Stimulated activated CD4-positive, alpha-beta T cell treated with anti-CD3 and anti-CD28 coated beads, Interleukin-1b, Interleukin-23, amount 100 ng/mL, for 24 hours (primary cell): Measurements from ENCODE around the gene NHEJ1.

ENCODE experiments used
- DNase-seq, 4 experiments: peaks; one replicate each; pipeline ENCODE4 v3.0.0-alpha.2; 2020; ENCODE audit warnings: low read depth in 4 of 4, low spot score in 1 of 4

The NHEJ1 gene

GRCh38 chr2:219090436-219091299 lies 69.9 kb downstream of the NHEJ1 start:
- DNase-seq: no peak

DNA sequence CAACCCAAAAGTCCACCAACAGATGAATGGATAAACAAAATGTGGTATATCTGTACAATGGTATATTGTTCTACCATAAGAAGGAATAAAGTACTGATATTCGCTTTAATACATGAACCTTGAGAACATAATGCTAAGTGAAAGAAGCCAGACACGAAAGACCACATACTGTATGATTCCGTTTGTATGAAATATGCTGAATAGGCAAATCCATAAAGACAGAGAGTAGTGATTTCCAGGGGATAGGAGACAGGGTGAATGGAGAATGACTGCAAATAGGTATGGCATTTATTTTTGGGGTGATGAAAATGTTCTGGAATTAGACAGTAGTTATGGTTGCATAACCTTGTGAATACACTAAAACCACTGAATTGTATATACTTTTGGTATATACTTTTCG lies 71.3 kb downstream of the NHEJ1 start:
- DNase-seq: no peak

GRCh38 chr2:219087848-219088247 lies 72.8 kb downstream of the NHEJ1 start:
- no peak for DNase-seq

DNA sequence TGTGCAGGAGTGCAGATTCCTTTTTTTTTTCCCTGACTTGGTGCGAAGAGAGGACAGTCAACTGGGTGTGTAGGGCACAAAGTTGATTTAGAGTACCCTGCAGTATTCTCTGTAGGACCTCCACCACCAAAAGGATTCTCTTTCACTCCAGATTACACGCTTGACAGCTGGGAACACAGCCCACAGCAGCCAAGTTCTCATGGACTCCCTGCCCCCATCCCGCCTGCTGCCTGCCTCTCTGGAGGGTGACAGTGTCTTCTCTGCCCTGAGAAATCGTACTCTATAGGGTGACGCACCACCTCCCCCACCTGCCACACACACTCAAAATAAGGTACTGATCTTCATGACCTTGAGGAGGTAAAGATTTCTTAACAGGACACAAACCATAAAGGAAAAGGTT lies 73.3 kb downstream of the NHEJ1 start:
- no peak for DNase-seq

- DNase-seq: no peak
Measured at GRCh38 chr2:219086196-219086595, 74.4 kb downstream of the NHEJ1 start.

DNA sequence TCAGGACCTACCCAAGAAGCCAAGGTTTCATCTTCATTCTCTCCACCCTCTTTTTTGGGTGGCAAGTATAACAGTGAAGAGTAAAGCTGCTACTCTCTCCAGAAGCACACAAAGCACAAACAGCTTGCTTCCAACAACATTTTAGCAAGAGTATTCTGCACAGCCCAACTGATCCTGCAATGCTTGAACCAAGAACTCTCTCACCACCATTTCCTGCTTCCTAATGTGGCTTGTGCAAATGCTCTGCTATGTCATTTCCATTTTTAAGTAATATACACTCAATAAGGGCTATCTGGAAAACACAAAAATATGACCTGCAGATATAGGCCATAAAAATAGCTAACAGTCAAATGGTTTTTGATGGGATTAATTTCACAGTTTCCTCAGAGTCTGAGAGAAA lies 75.8 kb downstream of the NHEJ1 start:
- DNase-seq: no peak

DNA sequence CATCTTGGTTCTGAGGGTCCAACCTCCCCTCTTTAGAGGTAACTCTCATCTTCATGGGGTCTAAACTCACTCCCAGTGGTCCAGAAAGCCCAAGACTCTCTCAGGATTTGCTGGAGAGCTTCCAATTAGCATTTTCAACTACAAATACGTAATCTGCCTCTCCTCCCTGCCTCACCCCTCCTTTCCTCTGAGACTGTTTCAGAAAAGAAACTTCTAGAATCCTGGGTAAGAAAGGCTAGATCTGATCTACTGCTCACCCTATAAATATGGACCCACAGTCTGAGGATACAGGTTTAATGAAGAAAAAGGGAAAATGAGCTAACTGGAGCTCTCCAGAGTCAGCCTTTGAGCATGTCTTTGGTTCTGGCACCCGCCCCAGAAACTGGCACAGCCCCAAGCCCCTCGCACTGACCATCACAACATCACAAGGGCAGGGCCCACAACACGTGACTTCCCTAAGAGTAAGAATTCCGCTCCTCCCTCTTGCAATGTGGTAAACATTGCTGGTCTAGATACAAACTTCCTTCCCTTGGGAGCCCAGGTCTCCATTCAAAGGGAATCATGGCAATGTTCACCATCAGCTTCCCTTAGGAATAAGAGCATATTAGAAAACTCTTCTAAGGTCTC lies 78.2 kb downstream of the NHEJ1 start:
- no peak for DNase-seq

DNA sequence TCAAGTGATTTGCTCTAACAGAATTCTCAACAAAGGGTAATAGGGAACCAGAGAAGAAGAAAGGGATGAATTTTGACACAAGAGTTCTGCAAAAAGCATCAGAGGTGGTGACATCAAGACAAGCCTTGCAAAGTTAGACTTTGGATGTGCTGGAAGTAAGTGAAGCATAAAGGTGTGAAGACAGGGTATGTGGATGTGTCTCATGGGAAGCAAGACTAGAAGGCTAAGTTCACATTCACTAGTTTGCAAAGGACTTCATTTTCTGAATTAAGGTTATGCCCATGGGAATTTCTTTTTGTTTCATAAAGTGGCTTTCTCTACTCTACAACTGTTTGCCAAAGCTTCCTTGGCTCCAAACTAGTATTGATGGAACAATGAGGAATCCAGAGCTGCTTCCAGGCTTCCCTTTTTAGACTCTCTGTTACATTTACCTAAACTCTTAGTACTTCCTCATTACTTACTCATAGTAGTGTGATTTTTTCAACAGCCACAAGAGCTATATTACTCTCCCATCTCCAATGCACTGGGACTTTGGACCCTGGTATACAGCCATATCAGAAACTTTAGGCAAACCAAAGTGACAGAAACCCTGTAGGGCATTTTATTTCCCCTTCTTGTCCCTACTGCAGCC lies 78.8 kb downstream of the NHEJ1 start:
- no peak for DNase-seq

GRCh38 chr2:219081096-219081495 lies 79.5 kb downstream of the NHEJ1 start:
- no peak for DNase-seq

DNA sequence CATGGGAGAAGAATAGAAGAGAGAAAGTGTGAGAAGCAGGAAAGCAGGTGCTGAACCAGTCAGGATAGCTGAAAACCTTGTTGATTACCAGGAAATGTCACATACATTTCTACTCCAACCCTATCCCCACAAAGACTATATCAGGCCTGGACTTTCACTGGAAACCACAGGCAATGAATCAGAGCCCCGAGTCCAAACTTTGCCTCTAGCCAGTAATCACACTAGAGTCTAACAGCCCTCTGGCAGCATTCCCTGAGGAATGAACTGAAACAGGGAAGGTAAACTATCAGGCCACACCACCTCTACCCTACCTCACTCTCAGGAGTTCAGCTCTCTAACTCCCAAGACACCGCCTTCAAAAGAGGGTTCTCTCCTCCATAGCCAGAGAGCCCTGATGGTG lies 81.2 kb downstream of the NHEJ1 start:
- no peak for DNase-seq

DNA sequence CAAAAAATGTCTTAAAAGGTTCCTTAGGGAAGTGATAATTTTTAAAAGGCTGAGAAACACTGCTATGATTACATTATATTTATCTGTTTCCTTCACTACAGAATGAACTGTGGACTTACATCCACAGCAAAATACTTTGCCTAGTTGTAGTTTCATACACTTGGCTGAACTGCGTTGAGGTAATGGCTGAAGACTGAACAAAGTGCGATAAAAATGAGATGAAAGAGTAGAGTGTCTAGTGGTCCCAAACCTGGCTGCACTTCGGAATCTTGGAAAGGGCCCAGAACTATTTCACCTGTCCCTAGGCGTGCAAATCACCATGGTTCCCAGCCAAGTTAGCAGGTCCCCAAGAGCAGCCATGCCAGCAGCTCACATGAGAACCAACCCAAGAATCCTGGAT lies 81.7 kb downstream of the NHEJ1 start:
- DNase-seq: no peak

GRCh38 chr2:219078126-219078525 lies 82.5 kb downstream of the NHEJ1 start:
- no peak for DNase-seq

DNA sequence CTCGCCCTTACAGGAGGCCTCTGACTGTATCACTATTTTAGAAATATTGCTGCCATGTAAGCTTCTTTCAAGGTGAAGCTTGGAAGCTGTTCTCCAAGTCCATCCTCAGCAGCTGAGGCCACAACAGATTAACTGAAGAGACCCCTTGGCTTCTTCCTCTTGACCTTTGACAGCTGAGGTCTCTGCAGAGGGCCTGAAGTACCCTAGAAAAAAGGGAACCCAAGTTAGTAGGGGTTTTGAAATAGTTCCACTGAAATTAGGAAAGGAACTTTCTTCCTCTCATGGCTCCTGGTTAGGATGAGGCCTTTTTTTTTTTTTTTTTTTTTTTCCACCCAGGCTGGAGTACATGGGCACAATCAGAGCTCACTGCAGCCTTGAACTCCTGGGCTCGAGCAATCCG lies 84.4 kb downstream of the NHEJ1 start:
- no peak for DNase-seq

- DNase-seq: no peak
Measured at GRCh38 chr2:219073413-219074129, 87.0 kb downstream of the NHEJ1 start.

DNA sequence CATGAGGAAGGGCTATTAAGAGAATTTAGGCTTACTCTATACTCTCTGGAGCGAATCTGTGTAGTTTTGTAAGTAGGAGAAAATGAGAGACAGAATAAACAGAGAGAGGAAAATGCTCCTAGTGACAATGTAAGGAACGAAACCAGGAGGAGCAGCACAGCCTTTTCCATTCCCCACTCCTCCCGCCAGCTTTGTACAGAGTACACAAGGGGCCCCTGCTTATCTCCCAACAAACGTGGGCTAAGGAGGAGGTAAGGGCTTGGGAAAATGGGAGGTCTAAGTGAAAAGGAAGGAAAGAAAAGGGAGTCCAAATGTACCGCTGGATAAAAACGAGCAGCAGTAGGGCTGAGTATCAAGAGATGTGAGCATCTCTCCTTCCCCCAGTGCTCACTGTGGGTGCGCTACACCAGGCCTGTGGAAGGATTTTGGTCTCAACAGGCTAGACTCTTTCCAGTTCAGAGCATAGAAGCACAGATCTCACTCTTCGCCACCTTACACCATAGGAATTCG lies 87.8 kb downstream of the NHEJ1 start:
- no peak for DNase-seq

- DNase-seq: no peak
Measured at GRCh38 chr2:219071131-219071816, 89.3 kb downstream of the NHEJ1 start.

DNA sequence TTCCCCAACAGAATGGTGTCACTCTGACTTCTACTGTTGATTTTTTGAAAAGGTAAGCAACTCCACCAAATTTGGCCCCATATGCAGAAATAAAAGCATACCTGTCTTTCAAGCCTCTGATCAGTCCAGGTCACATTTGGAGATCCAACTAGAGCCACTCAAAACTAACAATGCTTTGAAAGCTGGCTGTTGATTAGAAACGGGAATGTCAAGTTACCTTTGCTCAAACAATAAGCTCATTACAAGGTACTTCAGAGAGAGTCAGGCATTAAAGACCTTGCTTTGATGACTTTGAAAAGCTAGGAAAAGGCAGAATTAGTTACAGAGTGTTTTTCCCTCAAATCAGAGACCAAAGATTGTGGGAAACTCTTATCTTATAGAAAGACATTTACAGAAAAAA lies 95.1 kb downstream of the NHEJ1 start:
- DNase-seq: no peak

GRCh38 chr2:219062081-219062480 lies 98.5 kb downstream of the NHEJ1 start:
- DNase-seq: no peak

DNA sequence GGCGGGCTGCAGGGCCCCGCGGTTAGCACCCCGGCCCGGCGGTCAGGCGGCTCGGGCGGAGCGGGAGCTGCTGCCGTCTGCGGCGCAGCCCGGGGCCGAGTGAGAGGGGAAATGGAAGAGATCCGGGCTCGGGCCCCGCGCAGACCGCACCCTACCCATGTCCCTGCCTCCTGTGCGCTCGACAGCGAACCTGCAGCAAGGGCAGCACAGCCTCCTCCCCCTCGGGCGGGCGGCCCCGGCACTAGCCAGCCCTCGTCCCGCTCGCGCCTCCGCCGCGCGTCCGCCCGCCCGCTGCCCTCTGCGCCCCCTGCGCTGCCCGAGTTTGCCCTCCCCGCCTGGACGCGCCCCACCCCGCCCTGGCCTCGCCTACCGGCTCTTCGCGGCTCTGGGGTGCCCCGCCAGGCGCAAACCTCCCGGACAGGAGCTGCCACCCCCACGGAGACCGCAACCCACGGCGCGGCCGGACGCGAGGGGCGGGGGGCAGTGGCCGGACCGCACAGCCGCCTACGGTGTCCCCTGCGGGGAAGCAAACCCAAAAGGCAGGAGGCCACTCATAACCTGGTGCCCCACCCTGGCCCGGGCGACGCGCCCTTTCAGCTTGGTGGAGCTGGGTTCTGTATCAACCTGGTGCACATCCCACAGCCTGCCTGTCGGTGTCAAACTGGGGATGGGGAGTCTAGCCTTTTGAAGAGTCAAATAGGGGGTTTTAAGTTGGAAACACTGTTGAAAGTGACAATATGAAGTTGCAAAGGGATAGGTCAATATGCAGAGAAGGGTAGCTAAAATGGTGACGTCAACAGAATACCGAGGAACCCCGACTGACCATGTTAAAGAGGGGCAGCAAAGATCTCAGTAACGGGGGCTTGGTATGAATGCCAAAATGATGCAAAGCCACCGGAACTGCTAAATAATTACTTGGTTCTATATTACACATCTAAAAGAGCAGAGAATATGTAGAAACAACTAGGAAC lies 99.5 kb downstream of the NHEJ1 start, which contains the start of gene IHH:
Gene IHH, minus strand, starts transcription at position 101 of the 971 bp plus-strand sequence. CDS start 454 bp downstream, outside the sequence.
- DNase-seq: no peak
